ENCODE measurements around the gene ATP1A1. TPM values are rescaled to one million over a fixed set of nuclear protein-coding genes. Genes with fewer than 3 reads are reported as not detected.
A peak's percentile ranks its signal among the peaks of the same experiment; 100 is the strongest.

ATP1A1 gene

DNA sequence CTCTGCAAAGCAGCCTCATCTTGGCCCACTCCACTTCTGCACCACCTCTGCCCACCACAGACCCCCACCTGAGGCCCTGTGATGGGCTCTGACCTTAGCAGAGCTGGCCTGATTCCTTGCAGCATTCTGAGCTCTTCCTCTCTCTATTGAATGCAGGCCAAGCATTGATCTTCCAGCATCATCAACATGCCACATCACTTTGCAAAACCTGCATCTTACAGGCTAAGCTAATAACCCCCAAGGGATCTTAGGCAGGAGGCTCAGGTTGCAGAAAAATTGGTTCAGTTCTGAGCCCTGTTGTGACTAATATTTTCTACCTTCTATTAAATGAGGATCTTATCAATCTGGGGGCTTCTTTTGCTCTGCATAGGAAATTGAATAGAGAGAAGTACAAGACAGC lies 78.7 kb downstream of the ATP1A1 start:
- H2BK5ac ChIP-seq (ENCODE audit: low read length) = no peak overlapping the region
- H3K27ac ChIP-seq (replicated peaks; ENCODE audit: low read length) = no peak overlapping the region
- H3K4me2 ChIP-seq (ENCODE audit: insufficient read depth, low read length, poor library complexity, severe bottlenecking) = no peak overlapping the region
- H3K36me3 ChIP-seq (replicated peaks in 1 of 2; ENCODE audit: control insufficient read depth in 2 of 2, insufficient read depth in 2 of 2, low read length in 2 of 2) = no peaks in the 10 kb centered on the region
- no peak overlapping the region for H2BK120ac ChIP-seq (ENCODE audit: low read depth, low read length)
- no peak overlapping the region for H3K18ac ChIP-seq (ENCODE audit: low read length)
- no peak overlapping the region for H2BK12ac ChIP-seq (ENCODE audit: low read length)
- no peak overlapping the region for H3K4me3 ChIP-seq (ENCODE audit: low read length in 2 of 2)
- H3K4ac ChIP-seq (ENCODE audit: low read length) = no peak overlapping the region
- peaks cover 0 to 2% of the 10 kb centered on the region in 2 donors for H3K9me3 ChIP-seq (replicated peaks in 1 of 2; ENCODE audit: control insufficient read depth in 2 of 2, insufficient read depth in 1 of 2, low read depth in 1 of 2, low read length in 2 of 2)
- H3K14ac ChIP-seq (ENCODE audit: low read length) = no peak overlapping the region
- no peak overlapping the region for H3K9ac ChIP-seq (ENCODE audit: low read depth, low read length, poor library complexity)
- H4K8ac ChIP-seq (ENCODE audit: low read depth, low read length) = no peak overlapping the region
- peaks cover 0 to 22% (median 0%) of the 10 kb centered on the region in 3 experiments for H3K27me3 ChIP-seq (ENCODE audit: control insufficient read depth in 3 of 3, insufficient read depth in 3 of 3, low read depth in 1 of 3, low read length in 3 of 3)
- no peak overlapping the region for H2AFZ ChIP-seq (ENCODE audit: low read length)
- H4K91ac ChIP-seq (ENCODE audit: low read depth, low read length, poor library complexity) = no peak overlapping the region
- H3K23ac ChIP-seq (ENCODE audit: low read depth, low read length, poor library complexity) = no peak overlapping the region
- no peak overlapping the region for H2AK5ac ChIP-seq (ENCODE audit: low read depth, low read length)
- H2BK15ac ChIP-seq (ENCODE audit: low read length) = no peak overlapping the region
- no peaks in the 10 kb centered on the region for H3K79me1 ChIP-seq (ENCODE audit: low read depth, low read length)
- DNase-seq (ENCODE audit: low spot score) = no peak
- H3K4me1 ChIP-seq (ENCODE audit: control insufficient read depth in 2 of 2, insufficient read depth in 1 of 2, low read depth in 1 of 2, low read length in 2 of 2) = peaks cover 0 to 10% of the 10 kb centered on the region in 2 donors

DNA sequence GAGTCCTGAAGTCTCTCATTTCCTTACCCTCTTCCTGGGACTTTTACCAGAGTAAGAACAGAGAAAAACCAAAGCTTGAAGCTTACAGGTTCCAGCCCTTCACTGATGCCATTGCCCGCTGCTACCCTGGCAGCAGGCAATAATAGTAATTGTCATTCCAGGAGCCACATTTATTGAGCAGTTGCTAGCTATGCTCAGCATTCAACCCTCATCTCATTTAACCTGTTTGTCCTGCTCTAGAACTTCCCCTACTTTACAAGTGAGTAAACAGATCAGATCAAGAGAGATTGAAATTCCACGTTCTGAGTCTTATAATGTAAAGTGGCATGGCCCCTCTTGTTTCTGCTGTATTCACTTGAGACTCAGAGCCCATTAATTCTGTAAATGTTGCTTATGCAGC lies 80.4 kb downstream of the ATP1A1 start:
- H3K27ac ChIP-seq (replicated peaks; ENCODE audit: low read length) = no peak overlapping the region
- WGBS, 2 donors (ENCODE audit: extremely low coverage in 2 of 2, insufficient read length in 2 of 2, insufficient replicate concordance in 1 of 2) = no CpG with 5 or more reads among the region's 2 CpGs
- no peak overlapping the region for H3K4me2 ChIP-seq (ENCODE audit: insufficient read depth, low read length, poor library complexity, severe bottlenecking)
- peaks cover 0 to 18% (median 2%) of the 10 kb centered on the region in 3 experiments for H3K27me3 ChIP-seq (ENCODE audit: control insufficient read depth in 3 of 3, insufficient read depth in 3 of 3, low read depth in 1 of 3, low read length in 3 of 3)
- no peak for DNase-seq (ENCODE audit: low spot score)
- no peak overlapping the region for H3K23ac ChIP-seq (ENCODE audit: low read depth, low read length, poor library complexity)
- H3K18ac ChIP-seq (ENCODE audit: low read length) = no peak overlapping the region
- H3K9ac ChIP-seq (ENCODE audit: low read depth, low read length, poor library complexity) = no peak overlapping the region
- no peak overlapping the region for H2BK120ac ChIP-seq (ENCODE audit: low read depth, low read length)
- H3K4me3 ChIP-seq (ENCODE audit: low read length in 2 of 2) = no peak overlapping the region
- no peak overlapping the region for H4K8ac ChIP-seq (ENCODE audit: low read depth, low read length)
- no peak overlapping the region for H2BK12ac ChIP-seq (ENCODE audit: low read length)
- H3K4me1 ChIP-seq (ENCODE audit: control insufficient read depth in 2 of 2, insufficient read depth in 1 of 2, low read depth in 1 of 2, low read length in 2 of 2) = peaks cover 5 to 17% of the 10 kb centered on the region in 2 donors
- H2AFZ ChIP-seq (ENCODE audit: low read length) = no peak overlapping the region
- no peaks in the 10 kb centered on the region for H3K36me3 ChIP-seq (replicated peaks in 1 of 2; ENCODE audit: control insufficient read depth in 2 of 2, insufficient read depth in 2 of 2, low read length in 2 of 2)
- H3K9me3 ChIP-seq (replicated peaks in 1 of 2; ENCODE audit: control insufficient read depth in 2 of 2, insufficient read depth in 1 of 2, low read depth in 1 of 2, low read length in 2 of 2) = peaks cover 0 to 2% of the 10 kb centered on the region in 2 donors
- H4K91ac ChIP-seq (ENCODE audit: low read depth, low read length, poor library complexity) = no peak overlapping the region
- no peak overlapping the region for H2BK5ac ChIP-seq (ENCODE audit: low read length)
- H3K79me1 ChIP-seq (ENCODE audit: low read depth, low read length) = no peaks in the 10 kb centered on the region
- H3K4ac ChIP-seq (ENCODE audit: low read length) = no peak overlapping the region
- H3K14ac ChIP-seq (ENCODE audit: low read length) = no peak overlapping the region
- H2AK5ac ChIP-seq (ENCODE audit: low read depth, low read length) = no peak overlapping the region
- H2BK15ac ChIP-seq (ENCODE audit: low read length) = no peak overlapping the region

DNA sequence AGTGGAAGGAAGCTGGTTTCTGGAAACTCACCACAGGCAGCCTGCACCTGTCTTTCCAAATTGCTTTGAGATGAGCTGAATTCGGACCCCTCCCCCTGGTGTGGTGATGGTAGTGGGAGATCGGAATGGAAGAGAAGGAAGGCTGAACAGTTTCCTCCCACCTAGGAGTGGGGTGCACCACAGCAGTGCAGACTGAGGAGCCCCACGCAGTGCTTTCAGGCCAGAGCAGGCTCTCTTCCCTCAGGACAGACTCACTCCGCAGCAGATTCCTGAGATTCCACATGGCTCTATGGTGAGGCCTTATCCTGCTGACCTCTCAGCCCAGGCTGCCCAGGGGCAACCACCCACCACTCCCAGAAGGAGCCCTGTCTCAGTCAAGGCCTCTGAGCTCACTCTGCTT lies 80.9 kb downstream of the ATP1A1 start:
- no peaks in the 10 kb centered on the region for H3K79me1 ChIP-seq (ENCODE audit: low read depth, low read length)
- no peak for DNase-seq (ENCODE audit: low spot score)

More for the DNA sequence above, 80.9 kb downstream of the ATP1A1 start:
- no peak overlapping the region for H4K8ac ChIP-seq (ENCODE audit: low read depth, low read length)
- peaks cover 5 to 18% of the 10 kb centered on the region in 2 donors for H3K4me1 ChIP-seq (ENCODE audit: control insufficient read depth in 2 of 2, insufficient read depth in 1 of 2, low read depth in 1 of 2, low read length in 2 of 2)
- WGBS, 2 donors (ENCODE audit: extremely low coverage in 2 of 2, insufficient read length in 2 of 2, insufficient replicate concordance in 1 of 2) = no CpG with 5 or more reads among the region's 4 CpGs
- no peak overlapping the region for H4K91ac ChIP-seq (ENCODE audit: low read depth, low read length, poor library complexity)
- no peak overlapping the region for H3K9ac ChIP-seq (ENCODE audit: low read depth, low read length, poor library complexity)
- no peak overlapping the region for H3K23ac ChIP-seq (ENCODE audit: low read depth, low read length, poor library complexity)
- H2AFZ ChIP-seq (ENCODE audit: low read length) = no peak overlapping the region
- H3K4me2 ChIP-seq (ENCODE audit: insufficient read depth, low read length, poor library complexity, severe bottlenecking) = no peak overlapping the region
- no peak overlapping the region for H3K4me3 ChIP-seq (ENCODE audit: low read length in 2 of 2)
- peaks cover 0 to 2% of the 10 kb centered on the region in 2 donors for H3K9me3 ChIP-seq (replicated peaks in 1 of 2; ENCODE audit: control insufficient read depth in 2 of 2, insufficient read depth in 1 of 2, low read depth in 1 of 2, low read length in 2 of 2)
- H3K14ac ChIP-seq (ENCODE audit: low read length) = peak overlapping the region; percentile 26
- H3K27me3 ChIP-seq (ENCODE audit: control insufficient read depth in 3 of 3, insufficient read depth in 3 of 3, low read depth in 1 of 3, low read length in 3 of 3) = peaks cover 0 to 15% (median 2%) of the 10 kb centered on the region in 3 experiments
- H3K36me3 ChIP-seq (replicated peaks in 1 of 2; ENCODE audit: control insufficient read depth in 2 of 2, insufficient read depth in 2 of 2, low read length in 2 of 2) = no peaks in the 10 kb centered on the region
- no peak overlapping the region for H3K4ac ChIP-seq (ENCODE audit: low read length)
- no peak overlapping the region for H2BK15ac ChIP-seq (ENCODE audit: low read length)
- H3K27ac ChIP-seq (replicated peaks; ENCODE audit: low read length) = no peak overlapping the region
- no peak overlapping the region for H2AK5ac ChIP-seq (ENCODE audit: low read depth, low read length)
- H2BK120ac ChIP-seq (ENCODE audit: low read depth, low read length) = no peak overlapping the region
- H2BK12ac ChIP-seq (ENCODE audit: low read length) = no peak overlapping the region
- H3K18ac ChIP-seq (ENCODE audit: low read length) = no peak overlapping the region
- H2BK5ac ChIP-seq (ENCODE audit: low read length) = no peak overlapping the region

Small RNA genes lying within 50 kb of the gene (small RNA-seq; reads per million reads assigned to genes)
- not detected for gene RF00019 (ENCODE audit: insufficient read depth)
- not detected for gene RNU6-817P (ENCODE audit: insufficient read depth)
